Brain microvascular endothelial cell (primary cell): Measurements from ENCODE around the gene APBA2.

Source experiments
- DNase-seq: peaks from one replicate; pipeline ENCODE4 v3.0.0-alpha.2; 2020
- H3K27ac ChIP-seq: fragments of 250-450 bp; sonication (Bioruptor Pico); 2 replicates; pipeline ENCODE4 v1.5.1; 2020; ENCODE audit warnings: mild to moderate bottlenecking, moderate library complexity
- H3K27me3 ChIP-seq: fragments of 250-450 bp; sonication (Bioruptor Pico); replicated peaks from 2 replicates; pipeline ENCODE4 v1.5.1; 2020; ENCODE audit warnings: mild to moderate bottlenecking
- H3K36me3 ChIP-seq: fragments of 250-450 bp; sonication (Bioruptor Pico); replicated peaks from 2 replicates; pipeline ENCODE4 v1.5.1; 2020; ENCODE audit warnings: mild to moderate bottlenecking
- H3K4me3 ChIP-seq: 2 replicates; pipeline ENCODE4 v1.5.1; 2011; ENCODE audit warnings: low read depth, mild to moderate bottlenecking, control low read depth, low read length, moderate library complexity
- CTCF ChIP-seq: IDR thresholded peaks from 2 replicates; pipeline ENCODE4 v1.5.1; 2011; ENCODE audit warnings: low read depth, mild to moderate bottlenecking, moderate library complexity, low read length, control low read depth, inconsistent platforms; ENCODE audit errors: missing control alignments
- in situ Hi-C: cut with HindIII; loops from 2 replicates; pipeline ENCODE4 v1.10.0; 2017; ENCODE audit warnings: low sequenced_read_pairs, low pct_ligation_motif_present

The APBA2 gene

GRCh38 chr15:28900892-28901586 lies 15.3 kb downstream of the APBA2 start:
- in situ Hi-C loops = no loop called here
- no peaks in the 10 kb centered on the region for H3K36me3 ChIP-seq

GRCh38 chr15:28901587-28901980 lies 15.8 kb downstream of the APBA2 start:
- H3K27me3 ChIP-seq = no peaks in the 10 kb centered on the region
- no peak for DNase-seq
- in situ Hi-C loops = no loop called here
- H3K4me3 ChIP-seq = no peak overlapping the region
- H3K36me3 ChIP-seq = no peaks in the 10 kb centered on the region
- no peak for TF ChIP-seq CTCF
- H3K27ac ChIP-seq = no peak overlapping the region

More at GRCh38 chr15:28900892-28901586, 15.3 kb downstream of the APBA2 start:
- no peak for DNase-seq
- no peak overlapping the region for H3K4me3 ChIP-seq
- no peaks in the 10 kb centered on the region for H3K27me3 ChIP-seq
- H3K27ac ChIP-seq = no peak overlapping the region
- no peak for TF ChIP-seq CTCF

- no peaks in the 10 kb centered on the region for H3K27me3 ChIP-seq
- DNase-seq = no peak
- in situ Hi-C loops = no loop called here
- no peak overlapping the region for H3K27ac ChIP-seq
- peak; percentile 55 for TF ChIP-seq CTCF
- no peak overlapping the region for H3K4me3 ChIP-seq
- no peaks in the 10 kb centered on the region for H3K36me3 ChIP-seq
Measured at GRCh38 chr15:28901987-28902745, 16.4 kb downstream of the APBA2 start.

- Histone ChIP-seq H3K36me3 (no peaks in the 10 kb centered on the region), H3K4me3 (no peak overlapping the region), H3K27me3 (no peaks in the 10 kb centered on the region), H3K27ac (no peak overlapping the region)
- no peak for DNase-seq
- no peak for TF ChIP-seq CTCF
- in situ Hi-C loops = no loop called here
Measured at GRCh38 chr15:28902856-28903255, 17.1 kb downstream of the APBA2 start.

GRCh38 chr15:28903555-28903954 lies 17.8 kb downstream of the APBA2 start:
- Histone ChIP-seq H3K27ac (no peak overlapping the region), H3K27me3 (no peaks in the 10 kb centered on the region), H3K36me3 (no peaks in the 10 kb centered on the region), H3K4me3 (no peak overlapping the region)
- in situ Hi-C loops = no loop called here
- TF ChIP-seq CTCF = no peak
- no peak for DNase-seq
